GM19467 (cell line): Measurements from ENCODE around the gene UBIAD1.
"Not testable (repeated sequence)": the region's sequence is repeated elsewhere in the genome, so short reads cannot be mapped to it uniquely, and the experiment has no call there.

Experiments
- ATAC-seq: cut with Tn5 transposase; IDR thresholded peaks from one replicate; pipeline ENCODE4 v1.9.1; 2021; ENCODE audit warnings: mild to moderate bottlenecking, moderate library complexity; ENCODE audit not compliant: unreplicated experiment

UBIAD1 gene

DNA sequence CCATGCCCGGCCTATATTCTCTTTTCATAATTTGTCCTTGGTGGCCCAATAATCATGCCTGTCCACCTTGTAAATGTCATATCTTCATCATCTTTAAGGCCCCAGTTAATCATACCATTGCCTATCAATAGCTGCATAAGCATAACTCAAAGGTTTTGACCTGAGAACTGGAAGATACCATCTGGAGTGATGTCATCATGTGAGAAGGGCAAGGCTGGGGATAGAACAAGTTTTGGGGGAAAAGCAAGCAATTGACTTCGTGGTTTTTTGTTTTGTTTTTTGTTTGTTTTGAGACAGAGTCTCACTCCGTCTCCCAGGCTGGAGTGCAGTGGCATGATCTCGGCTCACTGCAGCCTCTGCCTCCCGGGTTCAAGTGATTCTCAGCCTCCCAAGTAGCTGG, 6.2 kb downstream of the UBIAD1 start:
- no peak for ATAC-seq

DNA sequence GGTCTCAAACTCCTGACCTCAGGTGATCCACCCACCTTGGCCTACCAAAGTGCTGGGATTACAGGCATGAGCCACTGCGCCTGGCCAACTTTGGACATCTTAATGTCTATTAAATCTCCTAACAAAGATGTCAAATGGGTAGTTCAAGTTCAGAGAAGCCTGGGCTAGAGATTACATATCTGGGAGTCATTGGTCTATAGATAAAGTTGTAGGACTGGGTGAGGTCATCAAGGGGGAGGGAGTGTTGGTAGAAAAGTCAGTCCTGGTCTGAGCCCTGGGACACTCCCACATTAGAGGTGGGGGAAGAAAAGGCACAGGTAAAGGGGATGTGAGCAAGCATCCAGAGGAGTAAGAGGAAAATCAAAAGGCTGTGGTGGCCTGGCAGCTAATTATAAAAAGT, 6.6 kb downstream of the UBIAD1 start:
- ATAC-seq, result no peak

DNA sequence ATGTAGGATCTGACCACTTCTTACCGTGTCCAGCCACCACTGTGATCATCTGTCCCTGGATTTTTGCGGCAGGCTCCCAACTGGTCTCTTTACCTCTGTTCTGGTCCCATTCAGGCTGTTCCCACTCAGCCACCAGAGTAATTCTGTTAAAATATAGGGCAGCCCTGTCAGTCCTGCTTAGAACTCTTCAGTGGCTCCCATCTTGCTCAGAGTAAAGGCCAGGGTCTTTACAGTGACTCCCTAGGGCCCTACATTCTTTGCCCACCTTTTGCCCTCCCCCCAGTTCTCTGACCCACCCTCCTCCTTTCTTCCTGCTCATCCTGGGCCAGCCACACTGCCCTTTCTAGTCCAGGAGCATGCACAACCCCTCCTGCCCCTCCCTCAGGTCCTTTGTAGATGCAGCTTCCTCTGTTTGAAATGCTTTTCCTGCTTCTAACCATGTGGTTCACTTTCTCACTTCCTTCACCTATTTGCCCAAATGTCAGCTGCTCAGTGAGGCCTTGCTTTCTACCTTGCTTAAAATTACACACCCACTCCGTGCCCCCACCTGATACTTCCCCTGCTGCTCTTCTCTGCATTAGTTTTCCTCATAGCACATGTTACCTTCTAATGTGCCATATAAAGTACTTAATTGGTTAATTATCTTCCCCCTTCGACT, 7.8 kb downstream of the UBIAD1 start:
- no peak for ATAC-seq

DNA sequence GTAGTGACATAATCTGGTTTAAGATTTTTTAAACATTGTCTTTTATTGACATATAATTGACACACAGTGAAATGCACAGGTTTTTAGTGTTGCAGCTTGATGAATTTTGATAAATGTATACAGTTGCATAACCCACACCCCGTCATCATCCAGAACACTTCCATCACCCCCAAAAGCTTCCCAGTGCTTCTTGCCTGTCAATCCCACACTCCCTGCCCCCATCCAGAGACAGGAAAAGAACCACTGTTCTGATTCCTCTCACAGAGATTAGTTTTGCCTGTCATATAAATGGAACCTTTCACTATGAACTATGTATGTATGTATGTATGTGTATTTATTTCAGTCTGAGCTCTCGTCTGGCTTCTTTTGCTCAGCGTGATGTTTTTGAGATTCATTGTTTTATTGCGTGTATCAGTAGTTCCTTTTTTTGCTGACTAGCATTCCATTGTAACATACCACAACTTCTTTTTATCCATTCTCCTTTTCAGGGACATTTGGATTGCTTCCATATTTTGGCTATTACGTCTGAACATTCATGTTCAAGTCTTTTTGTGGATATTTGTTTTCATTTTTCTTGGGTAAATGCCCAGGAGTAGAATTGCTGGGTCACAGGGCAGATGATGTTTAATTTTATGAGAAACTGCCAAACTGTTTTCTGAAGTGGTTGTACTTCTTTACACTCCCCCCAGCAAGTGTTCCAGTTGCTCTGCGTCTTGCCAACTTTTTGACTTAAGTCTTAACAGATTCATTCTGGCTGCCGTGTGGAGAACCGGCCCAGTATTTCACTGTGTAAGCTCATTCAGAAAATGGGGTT, 8.7 kb downstream of the UBIAD1 start:
- ATAC-seq, result no peak

DNA sequence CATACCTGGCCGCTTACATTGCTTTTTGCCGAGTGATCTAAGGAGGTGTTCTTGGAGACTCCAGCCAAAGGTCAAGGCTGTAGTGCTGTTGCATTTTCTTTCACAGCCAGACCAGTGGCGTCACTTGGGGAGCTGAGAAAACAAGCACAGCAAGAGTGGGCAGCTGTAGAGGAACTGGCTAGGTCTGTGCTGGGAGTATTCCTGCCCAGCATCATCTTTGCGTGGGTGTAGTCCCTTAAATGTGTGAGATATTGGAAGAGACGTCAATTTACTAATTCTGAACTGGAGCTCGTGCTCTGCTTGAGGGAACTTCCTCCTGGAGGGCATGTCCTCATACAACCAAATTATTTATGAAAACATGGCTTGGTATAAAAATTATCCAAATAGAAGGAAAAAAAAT, 10.2 kb downstream of the UBIAD1 start:
- ATAC-seq, result no peak

DNA sequence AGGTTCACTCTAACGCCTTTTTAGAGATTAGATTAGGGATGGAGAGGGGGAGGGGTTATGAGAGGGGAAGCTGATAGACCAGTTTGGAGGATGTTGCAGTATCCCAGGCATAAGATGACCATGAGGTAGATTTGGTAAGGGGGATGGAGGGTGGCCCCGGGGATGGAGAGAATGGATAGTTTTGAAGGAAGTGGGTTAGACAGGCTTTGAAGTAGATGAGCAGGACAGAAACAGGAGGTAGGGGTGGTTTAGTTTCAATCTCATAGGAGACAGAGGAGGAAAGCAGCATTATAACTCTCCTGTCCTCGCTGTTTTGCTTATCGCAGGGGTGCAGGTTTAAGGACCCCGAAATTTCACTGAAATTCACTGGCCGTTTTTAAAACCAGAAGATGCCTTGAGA, 11.8 kb downstream of the UBIAD1 start:
- no peak for ATAC-seq

DNA sequence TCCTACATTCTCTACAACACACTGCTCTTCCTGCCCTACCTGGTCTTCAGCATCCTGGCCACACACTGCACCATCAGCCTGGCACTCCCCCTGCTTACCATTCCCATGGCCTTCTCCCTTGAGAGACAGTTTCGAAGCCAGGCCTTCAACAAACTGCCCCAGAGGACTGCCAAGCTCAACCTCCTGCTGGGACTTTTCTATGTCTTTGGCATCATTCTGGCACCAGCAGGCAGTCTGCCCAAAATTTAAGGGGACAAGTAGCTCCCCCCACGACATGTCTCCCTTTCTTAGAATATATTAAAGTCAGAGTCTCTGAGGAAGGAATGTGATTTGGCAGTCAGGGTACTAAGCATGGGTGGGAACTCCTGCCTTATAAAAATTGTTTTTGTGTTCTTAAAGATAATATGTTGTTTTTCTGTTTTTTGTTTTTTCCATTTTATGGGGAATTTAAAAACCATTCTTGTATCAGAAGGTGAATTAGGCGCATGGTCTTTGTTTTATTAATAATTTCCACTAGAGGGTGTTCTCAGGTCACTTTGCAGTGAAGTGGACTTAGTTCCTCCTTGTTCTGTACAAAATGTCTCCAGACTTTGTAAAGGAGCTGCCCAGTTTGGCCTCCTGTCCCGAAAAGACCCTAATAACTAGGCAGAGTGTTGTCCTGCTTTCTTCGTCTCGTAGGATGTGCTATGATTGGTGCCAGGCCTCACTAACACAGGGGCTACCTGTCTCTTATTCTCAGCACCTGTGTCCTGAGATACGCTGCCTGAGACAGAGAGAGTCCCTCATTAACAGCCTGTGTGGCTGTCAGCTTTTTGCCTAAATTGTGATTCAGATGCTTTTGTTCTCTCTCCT, 13.1 kb downstream of the UBIAD1 start:
- no peak for ATAC-seq

DNA sequence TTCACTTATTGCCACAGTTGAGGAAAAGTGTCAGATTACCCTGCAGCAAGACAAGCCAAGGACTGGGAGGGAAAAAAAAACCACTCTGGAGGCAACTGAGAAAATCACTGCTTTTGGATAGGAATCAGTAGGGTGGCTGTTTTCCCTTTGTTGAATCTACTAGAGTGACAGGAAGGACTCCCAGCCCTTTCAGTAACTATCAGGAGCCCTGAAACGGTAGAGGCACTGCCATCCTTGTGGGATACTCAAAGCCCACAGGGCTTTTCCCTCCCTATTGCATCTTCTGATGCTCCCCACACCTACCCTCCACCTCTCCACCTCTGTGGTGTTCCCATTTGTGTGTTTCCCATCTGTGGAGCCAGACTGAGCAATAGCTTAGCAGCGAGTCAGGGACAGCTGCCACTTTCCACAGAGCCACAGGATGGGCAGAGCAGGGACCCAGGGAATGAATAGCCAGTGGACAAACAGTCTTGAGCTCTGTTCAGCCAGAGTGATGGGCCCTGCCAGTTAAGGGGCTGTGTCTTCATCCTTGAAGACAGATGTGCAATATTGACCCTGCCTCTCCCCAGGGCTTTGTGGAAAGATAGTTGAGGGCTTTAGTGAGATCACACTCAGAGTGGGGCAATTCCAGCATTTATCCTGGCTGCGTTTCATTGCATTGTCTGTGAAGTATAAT, 13.9 kb downstream of the UBIAD1 start:
- ATAC-seq, result no peak

DNA sequence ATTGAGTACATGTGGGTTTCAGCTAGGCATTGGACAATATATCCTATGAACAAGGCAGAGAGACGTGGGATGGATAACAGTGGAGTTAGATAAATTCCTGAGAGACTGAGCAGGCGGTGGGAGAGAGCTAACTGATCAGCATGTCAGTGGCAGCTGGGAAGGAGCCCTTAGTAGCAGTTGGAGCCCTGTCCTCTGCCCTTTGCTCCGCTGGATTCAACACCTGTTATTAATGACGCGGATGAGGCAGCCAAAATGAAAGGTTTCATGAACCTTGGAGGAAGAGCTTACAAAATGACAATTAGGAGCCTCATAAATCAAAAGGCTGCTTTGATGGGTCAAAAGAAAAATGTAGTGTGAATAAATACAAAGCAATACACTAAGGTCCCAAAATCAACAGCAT, 16.1 kb downstream of the UBIAD1 start:
- ATAC-seq, result no peak

DNA sequence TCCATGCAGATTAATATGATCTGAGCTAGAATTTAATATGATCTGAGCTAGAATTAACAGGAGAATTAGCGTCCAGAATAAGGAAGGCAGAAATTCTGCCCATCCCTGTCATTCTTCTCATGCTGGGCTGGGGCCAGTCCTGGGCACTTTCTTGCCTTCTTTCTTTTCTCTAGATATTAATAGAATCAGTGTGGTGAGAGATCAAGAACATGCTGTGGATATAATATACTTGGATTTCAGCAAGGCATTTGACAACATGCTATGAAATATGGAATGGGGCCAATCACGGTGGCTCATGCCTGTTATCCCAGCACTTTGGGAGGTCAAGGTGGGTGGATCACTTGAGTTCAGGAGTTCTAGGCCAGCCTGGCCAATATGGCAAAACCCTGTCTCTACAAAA, 18.1 kb downstream of the UBIAD1 start:
- ATAC-seq, result no peak

DNA sequence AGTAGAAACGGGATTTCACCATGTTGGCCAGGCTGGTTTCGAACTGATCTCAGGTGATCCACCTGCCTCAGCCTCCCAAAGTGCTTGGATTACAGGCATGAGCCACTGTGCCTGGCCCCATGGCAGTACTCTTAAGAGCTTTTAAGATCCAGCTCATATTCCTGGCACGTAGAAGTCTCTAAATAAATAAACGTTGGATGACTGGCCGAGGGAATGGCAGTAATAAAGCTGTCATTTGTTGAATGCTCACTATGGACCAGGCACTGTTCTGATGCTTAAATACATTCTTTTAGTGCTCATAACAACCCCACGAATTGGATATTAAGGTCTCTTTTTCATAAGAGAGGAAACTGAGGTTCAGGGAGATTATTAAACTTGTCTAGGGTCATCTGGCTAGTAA, 20.9 kb downstream of the UBIAD1 start:
- ATAC-seq, result no peak

DNA sequence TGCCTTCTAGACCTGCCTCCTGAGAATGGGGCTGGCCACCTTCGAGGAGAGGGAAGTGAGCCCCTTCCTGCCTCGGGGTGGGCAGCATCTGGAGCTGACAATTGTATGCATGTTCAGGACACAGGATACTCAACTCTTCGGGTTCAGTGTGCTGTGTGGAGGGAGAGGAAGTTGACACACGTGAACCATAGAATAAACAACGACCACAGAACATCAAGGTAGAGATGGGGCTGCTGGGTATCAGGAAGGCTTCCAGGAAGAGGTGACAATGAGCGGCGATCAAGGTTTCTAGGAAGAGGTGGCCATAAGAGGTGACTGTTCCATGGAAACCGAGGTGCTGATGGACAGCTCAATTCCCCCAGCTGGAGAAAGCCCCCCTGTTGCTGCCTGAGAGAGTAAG, 22.0 kb downstream of the UBIAD1 start:
- ATAC-seq, result no peak

DNA sequence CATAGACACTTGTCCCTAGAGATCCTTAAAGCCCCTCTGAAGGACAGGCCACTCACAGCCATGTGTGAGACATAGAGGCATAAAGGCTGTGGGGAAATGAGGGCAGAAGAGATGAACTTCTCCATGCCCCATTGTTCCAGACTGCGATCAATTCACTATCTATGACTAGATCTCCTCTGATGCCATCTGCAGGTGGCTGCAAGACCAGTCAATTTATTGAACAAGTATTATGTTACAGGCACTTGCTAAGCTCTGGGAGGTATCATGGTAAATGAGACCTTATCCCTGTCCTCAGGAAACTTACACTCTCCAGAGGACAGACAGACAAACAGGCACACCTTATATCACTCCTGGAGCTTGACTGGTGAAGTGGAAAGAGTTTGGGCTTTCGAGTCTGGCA, 22.9 kb downstream of the UBIAD1 start:
- ATAC-seq, result no peak

DNA sequence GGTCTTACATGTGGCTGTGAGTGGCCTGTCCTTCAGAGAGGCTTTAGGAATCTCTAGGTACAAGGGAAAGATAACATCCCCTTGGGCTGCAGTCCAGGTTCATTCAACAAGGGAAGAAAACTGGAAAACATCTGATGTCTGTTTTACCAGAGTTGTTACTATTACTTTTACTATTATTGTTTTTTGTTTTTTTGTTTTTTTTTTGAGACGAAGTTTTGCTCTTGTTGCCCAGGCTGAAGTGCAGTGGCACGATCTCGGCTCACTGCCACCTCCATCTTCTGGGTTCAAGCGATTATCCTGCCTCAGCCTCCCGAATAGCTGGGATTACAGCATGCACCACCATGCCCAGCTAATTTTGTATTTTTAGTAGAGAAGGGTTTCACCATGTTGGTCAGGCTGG, 24.8 kb downstream of the UBIAD1 start:
- ATAC-seq, result not testable (repeated sequence)

DNA sequence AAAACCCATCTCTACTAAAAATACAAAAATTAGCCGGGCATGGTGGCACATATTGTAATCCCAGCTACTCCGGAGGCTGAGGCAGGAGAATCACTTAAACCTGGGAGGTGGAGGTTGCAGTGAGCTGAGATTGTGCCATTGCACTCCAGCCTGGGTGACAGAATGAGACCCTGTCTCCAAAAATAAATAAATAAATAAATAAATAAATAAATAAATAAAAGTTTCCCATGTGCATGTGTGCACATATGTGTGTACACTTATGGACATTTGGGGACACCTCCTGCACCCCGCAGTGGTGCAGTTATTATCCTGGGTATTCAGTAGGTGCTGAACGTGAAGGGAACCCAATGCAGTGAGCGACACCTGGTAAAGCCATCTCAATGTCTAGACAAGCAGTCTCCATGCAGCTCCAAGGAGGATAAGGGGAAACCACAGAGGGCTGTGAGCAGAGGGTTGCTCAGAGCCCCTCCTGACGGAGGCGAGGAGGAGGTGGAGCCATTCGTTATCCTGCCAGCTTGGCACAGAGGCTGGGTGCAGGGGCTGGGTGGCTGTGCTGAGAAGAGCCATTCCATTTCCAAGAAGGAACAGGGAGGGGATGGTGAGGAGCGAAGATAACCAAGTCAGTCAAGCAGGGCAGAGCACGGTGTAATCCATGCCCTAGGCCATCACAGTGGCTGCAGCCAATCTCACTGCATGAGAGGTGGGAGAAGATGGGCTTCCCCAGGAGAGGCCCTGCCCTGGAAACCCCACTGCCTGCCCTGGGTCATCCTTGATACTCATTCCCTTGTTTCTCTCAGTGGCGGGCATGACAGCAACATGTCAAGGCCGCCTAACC, 25.6 kb downstream of the UBIAD1 start:
- ATAC-seq, result no peak

DNA sequence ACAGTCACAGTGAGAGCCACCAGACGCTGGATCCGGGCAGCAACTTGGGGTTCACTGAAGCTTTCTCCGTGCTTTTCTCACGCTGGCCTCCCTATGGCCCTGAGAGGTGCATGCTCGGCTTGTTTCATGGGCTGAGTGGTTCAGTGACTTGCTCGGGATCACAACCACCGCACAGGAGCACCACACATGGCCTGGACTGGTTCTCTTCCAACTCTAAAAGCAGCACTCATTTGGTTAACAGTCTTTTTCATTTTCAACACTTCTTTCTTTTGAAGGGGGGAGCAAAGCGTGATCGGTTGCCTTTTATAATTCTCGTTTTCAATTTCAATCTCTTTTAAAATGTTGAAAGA, 26.2 kb downstream of the UBIAD1 start:
- ATAC-seq, result no peak

DNA sequence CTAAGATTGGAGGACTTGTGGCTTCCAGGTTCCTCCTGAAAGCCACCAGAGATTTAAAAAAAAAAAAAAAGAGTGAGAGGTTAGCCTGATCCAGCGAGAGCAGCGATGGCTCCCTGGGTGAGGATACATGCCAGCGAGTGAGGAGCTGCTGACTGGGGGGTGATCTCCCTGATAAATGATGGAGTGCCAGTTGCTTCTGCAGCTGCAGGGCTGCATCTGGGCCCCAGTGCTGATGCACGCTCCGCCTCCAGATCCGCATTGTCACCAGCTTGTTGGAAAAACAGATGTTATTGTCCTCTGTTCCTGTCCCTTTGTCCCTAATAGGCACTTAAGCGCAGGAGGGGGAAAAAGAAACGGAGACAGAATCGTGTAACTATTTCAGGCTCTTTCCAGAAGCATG, 28.6 kb downstream of the UBIAD1 start:
- ATAC-seq, result no peak

DNA sequence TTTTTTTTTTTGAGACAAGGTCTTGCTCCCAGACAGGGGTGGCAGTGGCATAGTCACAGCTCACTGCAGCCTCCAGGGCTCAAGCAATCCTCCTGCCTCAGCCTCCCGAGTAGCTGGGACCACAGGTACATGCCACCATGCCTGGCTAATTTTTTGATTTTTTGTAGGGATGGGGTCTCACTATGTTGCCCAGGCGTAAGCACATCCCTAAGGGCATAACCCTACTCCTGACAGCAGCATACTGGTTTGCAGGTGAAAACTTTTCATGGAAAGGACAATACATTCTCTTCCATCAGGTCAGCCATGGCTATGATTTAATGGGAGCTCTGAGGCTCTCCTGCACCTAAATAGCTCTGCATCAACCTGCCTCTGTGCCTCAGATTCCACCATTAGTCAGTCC, 29.4 kb downstream of the UBIAD1 start:
- ATAC-seq, result no peak

DNA sequence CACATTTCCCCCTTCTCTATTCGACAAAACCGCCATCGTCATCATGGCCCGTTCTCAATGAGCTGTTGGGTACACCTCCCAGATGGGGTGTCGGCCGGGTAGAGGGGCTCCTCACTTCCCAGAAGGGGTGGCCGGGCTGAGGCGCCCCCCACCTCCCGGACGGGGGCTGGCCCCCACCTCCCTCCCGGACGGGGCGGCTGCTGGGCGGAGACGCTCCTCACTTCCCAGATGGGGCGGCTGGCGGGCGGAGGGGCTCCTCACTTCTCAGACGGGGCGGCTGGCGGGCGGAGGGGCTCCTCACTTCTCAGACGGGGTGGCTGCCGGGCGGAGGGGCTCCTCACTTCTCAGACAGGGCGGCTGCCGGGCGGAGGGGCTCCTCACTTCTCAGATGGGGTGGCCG, 32.5 kb downstream of the UBIAD1 start:
- not testable (repeated sequence) for ATAC-seq

DNA sequence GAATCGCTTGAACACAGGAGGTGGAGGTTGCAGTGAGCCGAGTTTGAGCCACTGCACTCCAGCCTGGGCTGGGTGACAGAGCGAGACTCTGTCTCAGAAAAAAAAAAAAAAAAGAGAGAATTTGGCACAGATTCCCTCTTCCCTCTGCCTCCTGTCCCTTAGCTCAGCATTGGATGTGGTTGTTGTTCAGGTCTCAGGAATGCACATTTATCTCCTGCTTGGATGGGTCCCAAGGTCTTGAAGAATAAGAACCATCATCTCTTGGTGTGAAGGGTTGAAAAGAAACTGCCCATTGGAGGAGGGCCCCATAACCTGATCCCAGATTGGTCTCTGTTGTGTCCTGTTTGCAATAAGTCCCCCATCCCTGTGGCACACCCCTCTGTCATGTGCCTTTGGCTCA, 34.9 kb downstream of the UBIAD1 start:
- no peak for ATAC-seq
